Left ventricle myocardium inferior (tissue), 1 donor: Measurements from ENCODE around the gene WDFY4. TPM values are rescaled to one million over a fixed set of nuclear protein-coding genes. Genes with fewer than 3 reads are reported as not detected.

Experiments
- DNase-seq: peaks from one replicate; pipeline ENCODE4 v3.0.0-alpha.2; 2020
- H3K27ac ChIP-seq: fragments of 200-600 bp; replicated peaks from 2 replicates; pipeline ENCODE4 v1.8.0; 2021
- H3K27me3 ChIP-seq: fragments of 200-600 bp; 2 replicates; pipeline ENCODE4 v1.8.0; 2021; ENCODE audit warnings: low read depth
- H3K36me3 ChIP-seq: fragments of 200-600 bp; 2 replicates; pipeline ENCODE4 v1.8.0; 2021
- H3K4me1 ChIP-seq: fragments of 200-600 bp; 2 replicates; pipeline ENCODE4 v1.8.0; 2021
- H3K4me3 ChIP-seq: fragments of 200-600 bp; 2 replicates; pipeline ENCODE4 v1.8.0; 2021; ENCODE audit warnings: mild to moderate bottlenecking, moderate library complexity
- H3K9me3 ChIP-seq: fragments of 200-600 bp; replicated peaks from 2 replicates; pipeline ENCODE4 v1.8.0; 2021
- intact Hi-C: fragments of 100-400 bp; cut with micrococcal nuclease; formaldehyde crosslinking; loops from one replicate; pipeline ENCODE4 v1.11.0; 2022
- total RNA-seq: library from RNA; stranded (reverse); fragmentation: NEBNext Ultra II Directional; extraction: Animal tissue kit (Norgen Biotek cat#: 25700); gene quantifications from one replicate; pipeline ENCODE4 v1.2.1, GENCODE V29; 2021
- TF ChIP-seq, protein P1 (sequence below): fragments of 200-600 bp; IDR thresholded peaks from 2 replicates; pipeline ENCODE4 v1.8.0; 2021; ENCODE audit warnings: antibody characterized with exemption, mild to moderate bottlenecking, borderline replicate concordance
- donor health status: DM: no; HTN: yes; CAD: no; lungs with severe emphysema.

The WDFY4 gene
- total RNA-seq, 1 donor from 2014 or later, result 1.5 TPM

DNA sequence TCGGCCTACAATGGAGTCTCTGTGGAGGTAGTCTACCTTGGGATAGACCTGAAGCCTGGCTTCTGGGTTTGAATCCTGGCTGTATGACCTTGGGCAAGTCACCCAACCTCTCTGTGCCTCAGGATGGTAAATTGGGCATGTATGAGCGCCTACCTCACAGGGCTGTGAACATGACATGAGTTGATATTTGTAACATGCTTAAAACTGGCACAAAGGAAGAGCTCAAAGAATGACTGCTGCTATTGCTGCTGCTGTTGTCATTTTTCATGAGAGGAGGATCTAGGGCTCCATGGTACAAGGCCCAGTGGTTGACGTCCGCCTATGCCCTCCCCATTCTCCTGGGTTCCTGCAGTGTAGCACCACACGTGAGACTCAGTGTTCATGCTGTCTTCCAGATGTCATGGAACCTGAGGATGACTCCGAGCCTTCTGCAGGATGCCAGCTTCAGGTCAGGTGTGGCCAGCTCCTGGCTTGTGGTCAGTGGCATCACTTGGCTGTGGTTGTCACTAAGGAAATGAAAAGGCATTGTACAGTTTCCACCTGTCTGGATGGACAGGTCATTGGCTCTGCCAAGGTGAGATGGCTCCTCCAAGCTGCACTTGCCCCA, 95.0 kb downstream of the WDFY4 start:
- Histone ChIP-seq H3K36me3 (no peaks in the 10 kb centered on the region), H3K4me3 (no peak overlapping the region), H3K9me3 (no peaks in the 10 kb centered on the region), H3K27me3 (no peaks in the 10 kb centered on the region), H3K4me1 (peaks cover 12% of the 10 kb centered on the region), H3K27ac (no peak overlapping the region)
- TF ChIP-seq, protein P1, sequence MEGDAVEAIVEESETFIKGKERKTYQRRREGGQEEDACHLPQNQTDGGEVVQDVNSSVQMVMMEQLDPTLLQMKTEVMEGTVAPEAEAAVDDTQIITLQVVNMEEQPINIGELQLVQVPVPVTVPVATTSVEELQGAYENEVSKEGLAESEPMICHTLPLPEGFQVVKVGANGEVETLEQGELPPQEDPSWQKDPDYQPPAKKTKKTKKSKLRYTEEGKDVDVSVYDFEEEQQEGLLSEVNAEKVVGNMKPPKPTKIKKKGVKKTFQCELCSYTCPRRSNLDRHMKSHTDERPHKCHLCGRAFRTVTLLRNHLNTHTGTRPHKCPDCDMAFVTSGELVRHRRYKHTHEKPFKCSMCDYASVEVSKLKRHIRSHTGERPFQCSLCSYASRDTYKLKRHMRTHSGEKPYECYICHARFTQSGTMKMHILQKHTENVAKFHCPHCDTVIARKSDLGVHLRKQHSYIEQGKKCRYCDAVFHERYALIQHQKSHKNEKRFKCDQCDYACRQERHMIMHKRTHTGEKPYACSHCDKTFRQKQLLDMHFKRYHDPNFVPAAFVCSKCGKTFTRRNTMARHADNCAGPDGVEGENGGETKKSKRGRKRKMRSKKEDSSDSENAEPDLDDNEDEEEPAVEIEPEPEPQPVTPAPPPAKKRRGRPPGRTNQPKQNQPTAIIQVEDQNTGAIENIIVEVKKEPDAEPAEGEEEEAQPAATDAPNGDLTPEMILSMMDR, result no peak
- intact Hi-C loops, result no loop called here
- DNase-seq, result no peak

DNA sequence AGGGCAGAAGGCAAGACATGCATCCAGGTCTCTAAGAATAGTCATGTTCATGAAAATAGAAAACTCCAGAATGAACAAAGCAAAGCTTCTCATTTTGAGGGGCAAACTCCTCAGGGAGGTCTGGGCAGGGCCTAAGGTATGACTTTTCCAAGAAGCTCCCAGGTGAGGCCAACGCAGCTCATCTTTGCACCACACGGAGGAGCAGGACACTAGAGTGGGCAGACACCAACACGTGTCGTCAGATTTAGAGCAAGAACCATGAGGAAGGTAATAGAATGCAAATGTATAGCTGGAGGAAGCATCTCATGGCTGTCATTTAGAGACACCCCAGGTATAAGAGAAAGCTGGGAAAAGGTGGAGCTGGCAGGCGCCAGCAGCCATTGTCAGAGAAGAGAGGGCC, 95.7 kb downstream of the WDFY4 start:
- Histone ChIP-seq H3K27me3 (no peaks in the 10 kb centered on the region), H3K4me1 (peaks cover 12% of the 10 kb centered on the region), H3K9me3 (no peaks in the 10 kb centered on the region), H3K36me3 (no peaks in the 10 kb centered on the region), H3K27ac (no peak overlapping the region), H3K4me3 (no peak overlapping the region)
- TF ChIP-seq, protein P1, result no peak
- no peak for DNase-seq
- intact Hi-C loops, result no loop called here

DNA sequence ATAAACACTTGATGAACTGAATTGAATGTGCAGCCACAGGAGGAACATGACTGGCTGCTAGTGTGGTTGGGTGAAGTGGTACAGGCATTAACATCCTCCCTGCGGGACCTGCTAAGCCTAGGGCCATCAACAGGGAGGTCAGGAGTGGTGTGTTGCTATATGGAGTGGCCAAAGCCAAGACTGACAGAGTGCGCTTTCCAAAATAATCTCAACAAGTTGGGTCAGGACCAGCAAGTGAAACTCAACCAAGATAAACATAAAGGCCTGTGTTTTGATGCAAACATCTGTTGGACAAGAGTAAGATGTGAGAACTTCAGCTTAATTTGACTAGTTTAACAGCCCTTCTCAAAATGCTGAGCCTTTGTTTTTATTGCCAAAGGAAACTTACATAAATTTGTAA, 97.7 kb downstream of the WDFY4 start:
- Histone ChIP-seq H3K4me1 (peaks cover 12% of the 10 kb centered on the region), H3K9me3 (peaks cover 8% of the 10 kb centered on the region), H3K4me3 (no peak overlapping the region), H3K27me3 (no peaks in the 10 kb centered on the region), H3K36me3 (no peaks in the 10 kb centered on the region), H3K27ac (no peak overlapping the region)
- no peak for DNase-seq
- intact Hi-C loops, result no loop called here
- TF ChIP-seq, protein P1, result no peak

DNA sequence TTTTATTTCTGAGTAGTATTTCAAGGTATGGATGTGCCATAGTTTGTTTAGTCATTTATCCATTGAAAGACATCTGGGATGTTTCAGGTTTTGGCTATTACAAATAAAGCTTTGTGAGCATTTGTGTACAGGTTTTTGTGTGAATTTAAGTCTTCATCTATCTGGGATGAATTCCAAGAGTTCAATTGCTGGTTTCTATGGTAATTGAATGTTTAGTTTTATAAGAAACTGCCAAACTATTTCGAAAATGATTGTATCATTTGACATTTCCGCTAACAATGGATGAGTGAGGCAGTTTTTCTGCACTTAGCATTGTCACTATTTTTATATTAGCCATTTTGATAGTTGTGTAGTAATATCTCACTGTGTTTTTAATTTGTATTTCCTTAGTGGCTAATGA, 99.4 kb downstream of the WDFY4 start:
- Histone ChIP-seq H3K27ac (no peak overlapping the region), H3K27me3 (no peaks in the 10 kb centered on the region), H3K4me3 (no peak overlapping the region), H3K9me3 (peaks cover 8% of the 10 kb centered on the region), H3K36me3 (no peaks in the 10 kb centered on the region), H3K4me1 (peaks cover 12% of the 10 kb centered on the region)
- DNase-seq, result no peak
- intact Hi-C loops, result no loop called here
- TF ChIP-seq, protein P1, result no peak

DNA sequence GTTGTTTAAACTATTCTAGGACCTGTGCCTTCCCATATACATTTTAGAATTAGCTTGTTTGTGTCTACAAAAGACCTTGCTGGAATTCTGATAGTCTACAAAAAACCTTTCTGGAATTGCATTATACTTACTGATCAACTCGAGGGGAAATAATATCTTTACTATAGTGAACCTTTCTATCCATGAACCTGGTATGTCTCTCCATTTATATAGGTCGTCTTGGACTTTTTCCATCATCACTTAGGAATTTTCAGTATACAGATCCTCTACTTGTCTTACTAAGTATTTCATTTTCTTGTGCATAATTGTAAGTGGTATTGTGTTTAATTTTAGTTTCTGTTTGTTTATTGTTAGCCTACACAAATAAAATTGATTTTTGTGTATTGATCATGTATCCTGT, 101.1 kb downstream of the WDFY4 start:
- Histone ChIP-seq H3K36me3 (no peaks in the 10 kb centered on the region), H3K4me1 (peaks cover 12% of the 10 kb centered on the region), H3K4me3 (no peak overlapping the region), H3K9me3 (peaks cover 8% of the 10 kb centered on the region), H3K27me3 (no peaks in the 10 kb centered on the region), H3K27ac (no peak overlapping the region)
- DNase-seq, result no peak
- TF ChIP-seq, protein P1, result no peak
- intact Hi-C loops, result no loop called here
